Measurements from ENCODE around the gene PPM1K. TPM values are rescaled to one million over a fixed set of nuclear protein-coding genes. Genes with fewer than 3 reads are reported as not detected.

Gene PPM1K
- total and polyA plus RNA-seq, 9 of the 15 experiments (the other 6 are each of a cell fraction or from before 2014, with no cell fraction given) = 8.2 to 18.0 (median 10.5) TPM

DNA sequence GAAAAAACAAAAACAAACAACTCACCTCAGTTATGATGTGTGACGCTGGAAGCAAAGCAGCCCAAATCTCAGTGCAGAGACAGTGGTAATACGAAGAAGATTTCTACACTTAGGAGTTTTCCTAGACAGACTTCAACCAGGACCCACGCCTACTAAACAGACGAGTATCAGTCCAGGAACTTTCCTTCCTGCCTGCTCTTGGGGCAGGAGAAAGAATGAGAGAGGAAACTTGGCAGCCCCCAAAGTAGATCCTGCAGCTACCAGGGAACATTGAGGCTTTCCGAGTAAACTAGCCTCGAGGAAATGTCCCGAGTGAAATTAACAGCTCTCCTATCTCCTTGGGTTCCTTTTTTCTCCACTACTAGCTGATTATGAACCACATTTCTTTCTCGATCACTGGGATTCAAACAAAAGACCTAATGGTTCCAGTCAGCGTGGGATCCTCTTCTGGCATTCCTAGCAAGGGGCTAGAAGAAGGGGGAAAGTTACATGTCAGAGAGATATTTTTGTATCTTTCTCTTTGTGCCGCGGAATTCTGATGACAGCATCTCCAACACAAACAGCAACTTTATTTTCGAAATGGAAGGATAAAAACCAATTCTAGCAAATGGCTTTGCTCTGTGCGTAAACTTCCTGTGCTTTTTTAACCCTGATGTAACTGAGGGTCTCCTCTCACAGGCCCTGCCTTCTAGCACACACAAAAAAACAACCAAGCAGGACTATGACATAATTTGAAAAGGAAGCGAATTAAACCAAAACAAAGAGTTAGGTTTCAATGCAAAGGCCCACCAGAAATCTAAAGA, 53.2 kb downstream of the PPM1K start (continued):
- TF ChIP-seq DIDO1 (tag; IDR thresholded peaks at IDR 0.05; ENCODE audit: low read depth) (no peak), SMARCA4 (IDR thresholded peaks at IDR 0.05) (no peak), L3MBTL2 (IDR thresholded peaks at IDR 0.05) (no peak), ARNT (IDR thresholded peaks at IDR 0.05) (no peak), ELK1 (CRISPR knock-in tag; IDR thresholded peaks at IDR 0.05) (no peak), HMG20A (CRISPR knock-in tag; conservative IDR thresholded peaks at IDR 0.05) (no peak), SMAD3 (CRISPR knock-in tag; conservative IDR thresholded peaks at IDR 0.05) (no peak), MAFG (tag; conservative IDR thresholded peaks at IDR 0.05) (no peak), ZNF23 (CRISPR knock-in tag; IDR thresholded peaks at IDR 0.05) (no peak), EP400 (IDR thresholded peaks at IDR 0.05) (no peak)
- TF ChIP-seq, protein P1, sequence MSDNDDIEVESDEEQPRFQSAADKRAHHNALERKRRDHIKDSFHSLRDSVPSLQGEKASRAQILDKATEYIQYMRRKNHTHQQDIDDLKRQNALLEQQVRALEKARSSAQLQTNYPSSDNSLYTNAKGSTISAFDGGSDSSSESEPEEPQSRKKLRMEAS (CRISPR knock-in tag; IDR thresholded peaks at IDR 0.05) = no peak

DNA sequence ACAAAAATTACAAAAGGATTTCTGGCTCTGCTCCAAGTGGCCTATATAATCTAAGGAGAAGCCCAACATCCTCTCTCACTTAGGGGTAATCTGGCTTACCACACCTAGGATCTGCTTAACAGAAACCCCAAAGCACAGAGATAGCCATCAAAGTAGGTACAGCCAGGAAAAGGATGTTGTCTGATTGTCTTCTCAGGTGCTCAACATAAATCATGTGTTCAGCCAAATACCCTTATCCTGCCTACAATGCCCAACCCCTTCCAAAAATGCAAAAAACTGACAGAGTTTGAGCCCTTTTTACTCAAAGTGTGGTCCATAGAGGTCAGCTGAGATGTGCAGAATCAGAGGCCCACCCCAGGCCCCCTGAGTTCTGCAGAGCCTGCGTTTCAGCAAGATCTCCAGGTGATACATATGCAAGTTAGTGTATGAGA, 53.9 kb downstream of the PPM1K start:
- no peaks in the 10 kb centered on the region; a peak in 1 of 5 replicates for H3K27me3 ChIP-seq (ENCODE audit: control insufficient read depth in 2 of 2, insufficient read depth in 2 of 2, low read length in 2 of 2)
- WGBS (ENCODE audit: insufficient coverage, low coverage, missing lambda C conversion rate) = 14% methylated on average over 1 of the region's 1 CpG
- no peak for TF ChIP-seq RNF2 (IDR thresholded peaks at IDR 0.05)
- no peak for TF ChIP-seq RUNX1 (IDR thresholded peaks at IDR 0.05; ENCODE audit: low read depth)
- TF ChIP-seq CBFA2T3 (IDR thresholded peaks at IDR 0.05) = 0 out of 2 replicates have a peak, but pooled peaks have one; percentile 8
- no peak for TF ChIP-seq CHD4 (IDR thresholded peaks at IDR 0.05; ENCODE audit: insufficient read depth, insufficient replicate concordance, low read depth, low read length, poor library complexity, severe bottlenecking)
- TF ChIP-seq NFIC (IDR thresholded peaks at IDR 0.05) = peak; percentile 47
- TF ChIP-seq KDM4B (IDR thresholded peaks at IDR 0.05; ENCODE audit: borderline replicate concordance in 2 of 2, low read depth in 1 of 2) = no peak
- TF ChIP-seq TRIM28 (IDR thresholded peaks at IDR 0.05) = no peak
- no peak for TF ChIP-seq TBP (optimal IDR thresholded peaks at IDR 0.05; ENCODE audit: low read depth, low read length)
- TF ChIP-seq SMAD1 (IDR thresholded peaks at IDR 0.05; ENCODE audit: low read depth, low read length, partially characterized antibody) = no peak
- TF ChIP-seq ZNF75A (CRISPR knock-in tag; IDR thresholded peaks at IDR 0.05) = no peak
- TF ChIP-seq TAF7 (tag; IDR thresholded peaks at IDR 0.05) = no peak
- H3K79me2 ChIP-seq (ENCODE audit: control insufficient read depth, insufficient read depth, low read length) = no peaks in the 10 kb centered on the region
- H3K27ac ChIP-seq (ENCODE audit: extremely low read depth, low read depth, low read length) = no peak overlapping the region
- H3K36me3 ChIP-seq (ENCODE audit: control insufficient read depth, insufficient read depth, low read length) = no peaks in the 10 kb centered on the region
- BruUV-seq (replicated peaks) = no TSS peak
- intact Hi-C loops (cut with micrococcal nuclease) (no loop called here), in situ Hi-C loops (cut with MboI) (no loop called here)
- CTCF ChIA-PET (ENCODE audit: low intra/inter-chr PET ratio) = no interaction called here
- no peak overlapping the region for H3K9ac ChIP-seq (ENCODE audit: insufficient read depth in 1 of 2, low read depth in 2 of 2, low read length in 2 of 2)
- no peaks in the 10 kb centered on the region for H3K4me1 ChIP-seq (replicated peaks in 1 of 2; ENCODE audit: control insufficient read depth in 2 of 2, insufficient read depth in 2 of 2, low read length in 2 of 2)
- FAIRE-seq = no peak
- H3K4me3 ChIP-seq = no peak overlapping the region
- POLR2A ChIA-PET = no interaction called here
- H4K20me1 ChIP-seq (replicated peaks; ENCODE audit: control insufficient read depth, insufficient read depth, low read length) = no peaks in the 10 kb centered on the region
- DNase-seq (ENCODE audit: extremely low read depth in 1 of 4, low spot score in 3 of 4) = no peak
- no peaks in the 10 kb centered on the region for H3K9me1 ChIP-seq (ENCODE audit: control insufficient read depth, insufficient read depth, low read length)
- H3K9me3 ChIP-seq (replicated peaks; ENCODE audit: control insufficient read depth, insufficient read depth, low read depth, low read length) = no peaks in the 10 kb centered on the region
- H2AFZ ChIP-seq (ENCODE audit: low read depth, low read length) = no peak overlapping the region
- H3K4me2 ChIP-seq (ENCODE audit: insufficient read depth, low read length) = no peak overlapping the region
- no peak for ATAC-seq
